Breast epithelium (tissue), 4 donors: ENCODE data around the gene LCE6A. TPM values are rescaled to one million over a fixed set of nuclear protein-coding genes. Genes with fewer than 3 reads are reported as not detected.

Experiments
- DNase-seq, 2 donors: peaks; one replicate each; pipeline ENCODE4 v3.0.0-alpha.2; 2019; ENCODE audit warnings: low spot score in 2 of 2
- H3K27ac ChIP-seq, 2 donors: fragments of 200-600 bp; sonication (generic) in 1 of 2; one replicate each; pipeline ENCODE4 v1.5.1; 2016 to 2019; ENCODE audit warnings: mild to moderate bottlenecking in 1 of 2
- H3K27me3 ChIP-seq, 2 donors: fragments of 200-600 bp; sonication (generic) in 1 of 2; one replicate each; pipeline versions ENCODE4 v1.5.1 to v1.6.0; 2017 to 2019; ENCODE audit warnings: control low read depth in 1 of 2, mild to moderate bottlenecking in 1 of 2
- H3K36me3 ChIP-seq: fragments of 200-600 bp; one replicate; pipeline ENCODE4 v1.5.1; 2019
- H3K4me1 ChIP-seq, 2 donors: fragments of 200-600 bp; sonication (generic); one replicate each; pipeline ENCODE4 v1.5.1; 2016 to 2019; ENCODE audit warnings: control low read depth in 1 of 2
- H3K4me3 ChIP-seq, 3 donors: fragments of 200-600 bp; sonication (generic); 1 replicate in 2 of 3; 2 replicates in 1 of 3; pipeline ENCODE4 v1.5.1; 2016 to 2019; ENCODE audit warnings: mild to moderate bottlenecking in 3 of 3, moderate library complexity in 2 of 3
- H3K9me3 ChIP-seq, 2 donors: fragments of 200-600 bp; sonication (generic) in 1 of 2; one replicate each; pipeline ENCODE4 v1.5.1; 2016 to 2019; ENCODE audit warnings: control low read depth in 1 of 2
- POLR2A ChIP-seq: fragments of 450-650 bp; IDR thresholded peaks from one replicate; pipeline ENCODE4 v1.6.1; 2016; ENCODE audit warnings: antibody characterized with exemption, mild to moderate bottlenecking, moderate library complexity
- POLR2AphosphoS5 ChIP-seq, 3 donors: sonication (generic); formaldehyde crosslinking; IDR thresholded peaks; one replicate each; pipeline ENCODE4 v1.6.1; 2017; ENCODE audit warnings: antibody characterized with exemption in 3 of 3
- intact Hi-C: fragments of 100-400 bp; cut with DNase I; formaldehyde crosslinking; loops from one replicate; pipeline ENCODE4 v1.15.1; 2023; ENCODE audit warnings: low total_unique reads
- total RNA-seq, 3 donors: library from RNA; depleted of rRNA; stranded (reverse); fragments of >200 nt; gene quantifications; one replicate each; pipeline ENCODE4 v1.1.0, GENCODE V29; 2016
- TF ChIP-seq, protein P1 (sequence below), 3 donors: fragments of 450-650 bp; IDR thresholded peaks; one replicate each; pipeline ENCODE4 v1.5.1; 2016 to 2017; ENCODE audit warnings: antibody characterized with exemption in 3 of 3, mild to moderate bottlenecking in 3 of 3, moderate library complexity in 3 of 3

LCE6A gene
- total RNA-seq, 3 donors from 2014 or later = not detected

DNA sequence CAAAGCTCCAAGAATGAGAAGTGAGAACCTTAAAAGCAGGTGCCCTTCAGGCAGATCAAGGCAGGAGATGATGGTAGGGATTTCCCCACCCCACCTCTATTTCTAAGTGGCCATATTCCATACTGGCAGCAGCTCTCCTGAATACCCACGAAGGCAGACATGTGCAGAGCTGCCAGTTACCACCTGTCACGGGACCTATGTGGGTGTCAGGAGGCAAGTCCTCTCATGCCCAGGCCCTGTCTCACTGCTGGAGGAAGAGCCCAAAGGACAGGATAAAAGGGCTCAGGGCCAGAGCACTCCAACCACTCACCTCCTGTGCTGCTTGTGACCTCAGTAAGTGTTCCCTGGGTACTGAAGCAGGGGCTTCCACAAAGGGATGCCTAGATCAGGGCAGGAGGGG lies 31.6 kb upstream of the LCE6A start:
- H3K27me3 ChIP-seq = no peaks in the 10 kb centered on the region
- no peak for DNase-seq
- H3K27ac ChIP-seq = no peak overlapping the region
- intact Hi-C loops = no loop called here
- H3K36me3 ChIP-seq = no peaks in the 10 kb centered on the region
- H3K4me1 ChIP-seq = no peaks in the 10 kb centered on the region
- no peak overlapping the region for H3K4me3 ChIP-seq
- no peak for TF ChIP-seq POLR2AphosphoS5 (IDR thresholded peaks at IDR 0.05)
- no peak for TF ChIP-seq POLR2A
- TF ChIP-seq, protein P1, sequence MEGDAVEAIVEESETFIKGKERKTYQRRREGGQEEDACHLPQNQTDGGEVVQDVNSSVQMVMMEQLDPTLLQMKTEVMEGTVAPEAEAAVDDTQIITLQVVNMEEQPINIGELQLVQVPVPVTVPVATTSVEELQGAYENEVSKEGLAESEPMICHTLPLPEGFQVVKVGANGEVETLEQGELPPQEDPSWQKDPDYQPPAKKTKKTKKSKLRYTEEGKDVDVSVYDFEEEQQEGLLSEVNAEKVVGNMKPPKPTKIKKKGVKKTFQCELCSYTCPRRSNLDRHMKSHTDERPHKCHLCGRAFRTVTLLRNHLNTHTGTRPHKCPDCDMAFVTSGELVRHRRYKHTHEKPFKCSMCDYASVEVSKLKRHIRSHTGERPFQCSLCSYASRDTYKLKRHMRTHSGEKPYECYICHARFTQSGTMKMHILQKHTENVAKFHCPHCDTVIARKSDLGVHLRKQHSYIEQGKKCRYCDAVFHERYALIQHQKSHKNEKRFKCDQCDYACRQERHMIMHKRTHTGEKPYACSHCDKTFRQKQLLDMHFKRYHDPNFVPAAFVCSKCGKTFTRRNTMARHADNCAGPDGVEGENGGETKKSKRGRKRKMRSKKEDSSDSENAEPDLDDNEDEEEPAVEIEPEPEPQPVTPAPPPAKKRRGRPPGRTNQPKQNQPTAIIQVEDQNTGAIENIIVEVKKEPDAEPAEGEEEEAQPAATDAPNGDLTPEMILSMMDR (IDR thresholded peaks at IDR 0.05) = no peak
- H3K9me3 ChIP-seq = peaks cover 0 to 4% of the 10 kb centered on the region in 2 donors

DNA sequence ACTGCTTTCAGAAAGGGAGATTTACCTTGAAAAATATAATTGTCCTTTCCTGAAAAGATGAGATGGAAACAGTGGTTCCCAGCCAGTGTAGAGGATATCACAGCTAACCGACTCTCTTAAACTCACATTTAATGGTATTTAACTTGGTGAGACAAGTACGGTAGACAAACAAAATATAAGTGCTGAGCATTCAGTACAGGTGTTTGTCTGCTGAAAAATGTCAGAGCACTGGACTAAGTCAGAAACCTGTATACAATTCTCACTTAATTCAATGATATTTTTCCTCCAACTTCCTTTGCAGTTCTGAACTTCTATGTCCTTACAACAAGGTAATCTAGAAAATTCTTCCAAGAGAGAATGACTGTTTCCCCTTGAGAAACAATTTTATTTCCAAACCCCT lies 31.0 kb upstream of the LCE6A start, which contains the start of gene LCE1B:
Gene LCE1B (plus strand): TSS at position 301 of the 400 bp plus-strand sequence. CDS start 476 bp downstream, outside the sequence.
- no peaks in the 10 kb centered on the region for H3K36me3 ChIP-seq
- no peaks in the 10 kb centered on the region for H3K4me1 ChIP-seq
- no peak within 1 kb of the TSS for H3K27ac ChIP-seq
- TF ChIP-seq, protein P1 (IDR thresholded peaks at IDR 0.05) = no peak
- TF ChIP-seq POLR2A (no peak), POLR2AphosphoS5 (IDR thresholded peaks at IDR 0.05) (no peak)
- DNase-seq = no peak
- intact Hi-C loops = no loop called here
- H3K27me3 ChIP-seq = no peaks in the 10 kb centered on the region
- peaks cover 0 to 4% of the 10 kb centered on the region in 2 donors for H3K9me3 ChIP-seq
- no peak within 1 kb of the TSS for H3K4me3 ChIP-seq

DNA sequence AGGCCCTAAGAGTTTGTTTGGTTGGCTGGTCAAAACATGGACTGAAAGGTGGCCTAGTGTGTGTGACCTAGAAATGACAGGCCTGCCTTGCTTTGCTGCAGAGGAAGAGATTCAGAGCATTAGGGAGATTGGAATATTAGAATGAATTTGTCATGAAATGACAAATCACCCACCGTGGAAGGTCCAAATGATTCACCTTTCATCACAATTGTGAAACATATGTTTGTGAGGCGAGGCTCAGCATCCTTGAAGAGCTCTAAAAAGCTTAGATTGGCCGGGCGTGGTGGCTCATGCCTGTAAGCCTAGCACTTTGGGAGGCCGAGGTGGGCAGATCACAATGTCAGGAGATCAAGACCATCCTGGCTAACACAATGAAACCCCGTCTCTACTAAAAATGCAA lies 25.3 kb upstream of the LCE6A start:
- Histone ChIP-seq H3K4me3 (no peak overlapping the region), H3K9me3 (peaks cover 0 to 4% of the 10 kb centered on the region in 2 donors), H3K36me3 (no peaks in the 10 kb centered on the region), H3K27me3 (no peaks in the 10 kb centered on the region), H3K4me1 (no peaks in the 10 kb centered on the region), H3K27ac (no peak overlapping the region)
- DNase-seq = no peak
- intact Hi-C loops = no loop called here
- TF ChIP-seq, protein P1 (IDR thresholded peaks at IDR 0.05) = no peak
- TF ChIP-seq POLR2A (no peak), POLR2AphosphoS5 (IDR thresholded peaks at IDR 0.05) (no peak)

DNA sequence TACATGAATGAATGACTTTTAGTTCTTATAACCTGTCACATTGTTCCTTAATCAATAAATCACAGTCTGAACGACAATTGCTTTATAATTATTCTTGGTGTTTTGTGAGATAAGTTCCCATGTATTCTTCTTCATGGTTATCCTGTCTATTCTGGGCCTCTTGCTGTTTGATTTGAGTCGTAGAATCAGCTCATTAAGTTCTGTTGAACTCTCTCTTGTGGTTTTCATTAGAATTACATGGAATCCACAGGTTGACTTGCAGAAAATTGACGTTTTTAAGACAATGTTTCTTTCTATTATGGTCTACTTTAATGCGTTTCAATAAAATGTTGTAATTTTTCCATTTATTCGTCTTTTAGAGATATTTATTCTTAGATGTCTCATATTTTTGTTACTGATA lies 19.4 kb upstream of the LCE6A start:
- no peak for DNase-seq
- TF ChIP-seq POLR2A (no peak), POLR2AphosphoS5 (IDR thresholded peaks at IDR 0.05) (no peak)
- TF ChIP-seq, protein P1 (IDR thresholded peaks at IDR 0.05) = no peak
- no peaks in the 10 kb centered on the region for H3K9me3 ChIP-seq

DNA sequence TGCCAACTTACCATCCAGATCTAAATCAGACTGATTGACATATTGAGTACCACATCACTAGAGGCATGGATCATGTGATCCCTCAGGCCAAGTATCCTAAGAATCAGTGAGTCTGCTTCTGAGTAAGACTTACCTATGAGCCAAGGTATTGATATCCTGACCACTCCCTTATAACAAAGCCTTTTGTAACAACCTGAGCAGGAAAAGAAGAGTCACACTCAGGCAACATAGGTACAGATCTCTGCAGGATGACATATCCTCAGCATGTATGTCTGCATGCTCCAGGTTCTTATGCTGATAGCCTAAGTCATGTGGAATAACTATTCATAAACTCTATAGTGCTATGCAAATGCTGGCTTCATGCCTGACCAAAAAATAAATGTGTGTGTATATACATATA lies 17.7 kb upstream of the LCE6A start:
- no peaks in the 10 kb centered on the region for H3K27me3 ChIP-seq
- H3K9me3 ChIP-seq = no peaks in the 10 kb centered on the region
- H3K36me3 ChIP-seq = no peaks in the 10 kb centered on the region
- no peak for DNase-seq
- no peaks in the 10 kb centered on the region for H3K4me1 ChIP-seq
- intact Hi-C loops = no loop called here
- H3K27ac ChIP-seq = no peak overlapping the region
- H3K4me3 ChIP-seq = no peak overlapping the region
- TF ChIP-seq POLR2AphosphoS5 (IDR thresholded peaks at IDR 0.05) = no peak
- TF ChIP-seq, protein P1 (IDR thresholded peaks at IDR 0.05) = no peak
- no peak for TF ChIP-seq POLR2A

More for the DNA sequence above, 19.4 kb upstream of the LCE6A start:
- no peak overlapping the region for H3K4me3 ChIP-seq
- no peaks in the 10 kb centered on the region for H3K27me3 ChIP-seq
- H3K4me1 ChIP-seq = no peaks in the 10 kb centered on the region
- intact Hi-C loops = no loop called here
- no peaks in the 10 kb centered on the region for H3K36me3 ChIP-seq
- H3K27ac ChIP-seq = no peak overlapping the region
